GM23248 (cell line): ENCODE data around the gene ABTB1. TPM values are rescaled to one million over a fixed set of nuclear protein-coding genes. Genes with fewer than 3 reads are reported as not detected.

Source experiments
- DNase-seq: peaks from one replicate; pipeline ENCODE4 v3.0.0-alpha.2; 2015
- H2AFZ ChIP-seq: fragments of 200-600 bp; sonication (generic); 2 replicates; pipeline ENCODE4 v1.6.1; 2016; ENCODE audit warnings: antibody characterized with exemption
- H3F3A ChIP-seq: fragments of 200-600 bp; sonication (generic); 2 replicates; pipeline ENCODE4 v1.6.1; 2016; ENCODE audit warnings: mild to moderate bottlenecking, antibody characterized with exemption, mixed run types; ENCODE audit not compliant: insufficient read depth
- H3K27ac ChIP-seq: fragments of 200-600 bp; sonication (generic); 2 replicates; pipeline ENCODE4 v1.5.1; 2016; ENCODE audit warnings: mild to moderate bottlenecking
- H3K27me3 ChIP-seq: fragments of 200-600 bp; sonication (generic); replicated peaks from 2 replicates; pipeline ENCODE4 v1.6.1; 2016; ENCODE audit warnings: mild to moderate bottlenecking; ENCODE audit not compliant: insufficient read depth
- H3K36me3 ChIP-seq: fragments of 200-600 bp; sonication (generic); 2 replicates; pipeline ENCODE4 v1.6.1; 2016; ENCODE audit warnings: low read depth, mild to moderate bottlenecking
- H3K4me1 ChIP-seq: fragments of 200-600 bp; sonication (generic); 2 replicates; pipeline ENCODE4 v1.6.1; 2016; ENCODE audit warnings: mild to moderate bottlenecking; ENCODE audit not compliant: insufficient read depth
- H3K4me2 ChIP-seq: fragments of 200-600 bp; sonication (generic); one replicate; pipeline ENCODE4 v1.6.1; 2016; ENCODE audit warnings: mild to moderate bottlenecking; ENCODE audit not compliant: unreplicated experiment
- H3K4me3 ChIP-seq: fragments of 200-600 bp; sonication (generic); 2 replicates; pipeline ENCODE4 v1.5.1; 2016; ENCODE audit warnings: mild to moderate bottlenecking
- H3K79me2 ChIP-seq: fragments of 200-600 bp; sonication (generic); 2 replicates; pipeline ENCODE4 v1.6.1; 2016; ENCODE audit warnings: mild to moderate bottlenecking; ENCODE audit not compliant: insufficient read depth
- H3K9ac ChIP-seq: fragments of 200-600 bp; sonication (generic); 2 replicates; pipeline ENCODE4 v1.6.1; 2016; ENCODE audit warnings: mild to moderate bottlenecking
- H3K9me2 ChIP-seq: fragments of 200-600 bp; sonication (generic); 2 replicates; pipeline ENCODE4 v1.6.1; 2016; ENCODE audit warnings: mixed run types, mild to moderate bottlenecking, moderate library complexity; ENCODE audit not compliant: insufficient read depth
- H3K9me3 ChIP-seq: fragments of 200-600 bp; sonication (generic); one replicate; pipeline ENCODE4 v1.6.1; 2017; ENCODE audit warnings: low read depth
- H4K20me1 ChIP-seq: fragments of 200-600 bp; sonication (generic); 2 replicates; pipeline ENCODE4 v1.6.0; 2016; ENCODE audit not compliant: insufficient read depth
- EZH2 ChIP-seq: fragments of 200-600 bp; sonication (generic); IDR thresholded peaks from 2 replicates; pipeline ENCODE4 v1.6.1; 2018; ENCODE audit warnings: antibody characterized with exemption, mild to moderate bottlenecking; ENCODE audit not compliant: insufficient read depth, poor library complexity, severe bottlenecking
- EZH2phosphoT487 ChIP-seq: fragments of 200-600 bp; sonication (generic); IDR thresholded peaks from 2 replicates; pipeline ENCODE4 v1.6.1; 2018; ENCODE audit warnings: antibody characterized with exemption, moderate library complexity, mild to moderate bottlenecking, low read depth; ENCODE audit not compliant: insufficient read depth
- WGBS, 2 experiments: methylation state at CpG; one replicate each; pipeline ENCODE4 v1.1.6; 2015 to 2017; ENCODE audit warnings: low lambda C conversion rate in 2 of 2, low coverage in 1 of 2; ENCODE audit errors: missing lambda C conversion rate in 2 of 2; 5-methylcytosine and 5-hydroxymethylcytosine counted together
- in situ Hi-C: fragments of 300-500 bp; cut with MboI; formaldehyde crosslinking; loops from 2 replicates; pipeline ENCODE4 v1.15.0; 2020
- polyA plus RNA-seq: library from polyadenylated mRNA; unstranded; fragments of >200 nt; fragmentation: Nextera tagmentation; extraction: Ambion mirVana; gene quantifications from 2 replicates; pipeline ENCODE4 v1.2.1, GENCODE V29; 2016
- total RNA-seq: library from RNA; depleted of rRNA; stranded (reverse); fragments of >200 nt; shearing (Covaris generic); gene quantifications from 2 replicates; pipeline ENCODE4 v1.2.3, GENCODE V29; 2014

ABTB1 gene
- total and polyA plus RNA-seq, 2 experiments from 2014 or later: 7.8 to 20.9 TPM

GRCh38 chr3:127661600-127661999 is 11.2 kb upstream of the ABTB1 start:
- Histone ChIP-seq H3K9me3 (no peaks in the 10 kb centered on the region), H4K20me1 (no peaks in the 10 kb centered on the region), H3K79me2 (no peaks in the 10 kb centered on the region), H3K27me3 (no peaks in the 10 kb centered on the region), H3F3A (no peaks in the 10 kb centered on the region), H3K4me2 (no peak overlapping the region), H3K36me3 (no peaks in the 10 kb centered on the region), H3K4me1 (no peaks in the 10 kb centered on the region), H2AFZ (no peak overlapping the region), H3K27ac (no peak overlapping the region), H3K4me3 (no peak overlapping the region), H3K9me2 (no peaks in the 10 kb centered on the region), H3K9ac (no peak overlapping the region)
- DNase-seq: no peak
- WGBS, 2 experiments: 91 to 92% methylated on average over 5 of the region's 5 CpGs
- in situ Hi-C loops: loop anchor here (10.0 kb wide), 1 partner anchor 303 kb away; no protein-coding TSS in a partner anchor
- TF ChIP-seq EZH2phosphoT487 (no peak), EZH2 (no peak)

- Histone ChIP-seq H3K4me1 (no peaks in the 10 kb centered on the region), H3K4me3 (no peak overlapping the region), H3K27ac (no peak overlapping the region), H3K36me3 (no peaks in the 10 kb centered on the region), H2AFZ (no peak overlapping the region), H3K4me2 (no peak overlapping the region), H3K79me2 (no peaks in the 10 kb centered on the region), H4K20me1 (no peaks in the 10 kb centered on the region), H3K9me3 (no peaks in the 10 kb centered on the region), H3K9me2 (no peaks in the 10 kb centered on the region), H3F3A (no peaks in the 10 kb centered on the region), H3K27me3 (no peaks in the 10 kb centered on the region), H3K9ac (no peak overlapping the region)
- DNase-seq: no peak
- 76 to 83% methylated on average over 11 of the region's 11 CpGs for WGBS, 2 experiments
- in situ Hi-C loops: loop anchor here (10.0 kb wide), 1 partner anchor 303 kb away; no protein-coding TSS in a partner anchor
- no peak for TF ChIP-seq EZH2
- no peak for TF ChIP-seq EZH2phosphoT487
Measured at GRCh38 chr3:127662001-127662469, 10.7 kb upstream of the ABTB1 start.

GRCh38 chr3:127663151-127663550 is 9.6 kb upstream of the ABTB1 start:
- Histone ChIP-seq H3K79me2 (no peaks in the 10 kb centered on the region), H2AFZ (no peak overlapping the region), H3K9me2 (no peaks in the 10 kb centered on the region), H3F3A (no peaks in the 10 kb centered on the region), H3K4me2 (no peak overlapping the region), H3K27me3 (no peaks in the 10 kb centered on the region), H3K4me1 (no peaks in the 10 kb centered on the region), H3K36me3 (no peaks in the 10 kb centered on the region), H4K20me1 (no peaks in the 10 kb centered on the region), H3K9ac (no peak overlapping the region), H3K4me3 (no peak overlapping the region), H3K9me3 (no peaks in the 10 kb centered on the region), H3K27ac (no peak overlapping the region)
- in situ Hi-C loops: loop anchor here (10.0 kb wide), 1 partner anchor 302 kb away; no protein-coding TSS in a partner anchor
- TF ChIP-seq EZH2phosphoT487 (no peak), EZH2 (no peak)
- 73% methylated on average over 5 of the region's 5 CpGs for WGBS, 2 experiments
- no peak for DNase-seq

GRCh38 chr3:127665165-127665564 is 7.6 kb upstream of the ABTB1 start:
- DNase-seq: no peak
- 29 to 39% methylated on average over 2 of the region's 2 CpGs for WGBS, 2 experiments

More at GRCh38 chr3:127665165-127665564, 7.6 kb upstream of the ABTB1 start:
- Histone ChIP-seq H3K4me3 (no peak overlapping the region), H3K79me2 (no peaks in the 10 kb centered on the region), H3K9me2 (no peaks in the 10 kb centered on the region), H4K20me1 (no peaks in the 10 kb centered on the region), H3F3A (no peaks in the 10 kb centered on the region), H2AFZ (no peak overlapping the region), H3K9me3 (no peaks in the 10 kb centered on the region), H3K27ac (no peak overlapping the region), H3K4me1 (no peaks in the 10 kb centered on the region), H3K36me3 (no peaks in the 10 kb centered on the region), H3K27me3 (no peaks in the 10 kb centered on the region), H3K9ac (no peak overlapping the region), H3K4me2 (no peak overlapping the region)
- no peak for TF ChIP-seq EZH2
- no peak for TF ChIP-seq EZH2phosphoT487
- in situ Hi-C loops: loop anchor here (10.0 kb wide), 1 partner anchor 300 kb away; no protein-coding TSS in a partner anchor
